CD8-positive, alpha-beta memory T cell (primary cell): ENCODE measurements around the gene ACTR8. TPM values are rescaled to one million over a fixed set of nuclear protein-coding genes. Genes with fewer than 3 reads are reported as not detected.

Source experiments
- CTCF ChIA-PET: fragments of 350-600 bp; sonication (Branson Sonifier 250); formaldehyde crosslinking; loops from one replicate; lab custom pipeline; 2021; ENCODE audit warnings: antibody characterized with exemption; lab: Charles Lee
- POLR2A ChIA-PET: fragments of 350-600 bp; sonication (Branson Sonifier 250); formaldehyde crosslinking; loops from one replicate; lab custom pipeline; 2021; ENCODE audit warnings: antibody characterized with exemption; lab: Charles Lee
- DNase-seq, 5 donors: peaks; one replicate each; pipeline versions ENCODE4 v3.0.0 to v3.0.0-alpha.2; 2020 to 2022; ENCODE audit warnings: mixed read lengths in 1 of 5
- H3K27ac ChIP-seq: one replicate; pipeline ENCODE4 v1.7.0; 2013; ENCODE audit warnings: low read depth, mild to moderate bottlenecking, low read length, moderate library complexity
- H3K27me3 ChIP-seq: 2 replicates; pipeline ENCODE4 v1.7.0; 2013; ENCODE audit warnings: low read length, mild to moderate bottlenecking; ENCODE audit not compliant: insufficient read depth, poor library complexity, severe bottlenecking
- H3K36me3 ChIP-seq: 2 replicates; pipeline ENCODE4 v1.7.0; 2013; ENCODE audit warnings: mild to moderate bottlenecking, low read length, moderate library complexity; ENCODE audit not compliant: insufficient read depth
- H3K4me1 ChIP-seq: 2 replicates; pipeline ENCODE4 v1.7.0; 2013; ENCODE audit warnings: mild to moderate bottlenecking, low read length, moderate library complexity; ENCODE audit not compliant: insufficient read depth
- H3K4me3 ChIP-seq: 2 replicates; pipeline ENCODE4 v1.7.0; 2013; ENCODE audit warnings: mild to moderate bottlenecking, low read length
- H3K9me3 ChIP-seq: 2 replicates; pipeline ENCODE4 v1.7.0; 2013; ENCODE audit warnings: mild to moderate bottlenecking, low read length
- H3K27ac Mint-ChIP-seq, 8 donors: one replicate each; pipeline ENCODE4 v1.8.0; 2020 to 2021; ENCODE audit warnings: mixed read lengths in 8 of 8, mild to moderate bottlenecking in 6 of 8, inconsistent platforms in 3 of 8, moderate library complexity in 3 of 8
- H3K27me3 Mint-ChIP-seq, 2 donors: one replicate each; pipeline ENCODE4 v1.8.0; 2020 to 2021; ENCODE audit warnings: mixed read lengths in 2 of 2, mild to moderate bottlenecking in 1 of 2, moderate library complexity in 1 of 2
- H3K36me3 Mint-ChIP-seq, 3 donors: one replicate each; pipeline ENCODE4 v1.8.0; 2020 to 2021; ENCODE audit warnings: mixed read lengths in 3 of 3, inconsistent platforms in 1 of 3, mild to moderate bottlenecking in 1 of 3
- H3K4me1 Mint-ChIP-seq, 3 donors: one replicate each; pipeline ENCODE4 v1.8.0; 2020 to 2021; ENCODE audit warnings: mixed read lengths in 3 of 3, inconsistent platforms in 1 of 3, mild to moderate bottlenecking in 1 of 3
- H3K4me3 Mint-ChIP-seq, 7 donors: one replicate each; pipeline ENCODE4 v1.8.0; 2020 to 2021; ENCODE audit warnings: mixed read lengths in 7 of 7, mild to moderate bottlenecking in 6 of 7, moderate library complexity in 4 of 7, inconsistent platforms in 2 of 7
- H3K9me3 Mint-ChIP-seq, 5 donors: one replicate each; pipeline ENCODE4 v1.8.0; 2020 to 2022; ENCODE audit warnings: mixed read lengths in 5 of 5, mild to moderate bottlenecking in 3 of 5, moderate library complexity in 2 of 5, inconsistent platforms in 1 of 5
- polyA plus RNA-seq: library from polyadenylated mRNA; unstranded; fragments of 300-500 nt; fragmentation: Illumina TruSeq; gene quantifications from one replicate; pipeline ENCODE4 v1.2.3, GENCODE V29; 2021
- total RNA-seq, 2 experiments: library from RNA; stranded (reverse); gene quantifications; one replicate each; pipeline ENCODE4 v1.2.3, GENCODE V29; 2021

ACTR8 gene
- total and polyA plus RNA-seq, 3 experiments from 2014 or later = 21.4 to 36.5 (median 34.7) TPM

DNA sequence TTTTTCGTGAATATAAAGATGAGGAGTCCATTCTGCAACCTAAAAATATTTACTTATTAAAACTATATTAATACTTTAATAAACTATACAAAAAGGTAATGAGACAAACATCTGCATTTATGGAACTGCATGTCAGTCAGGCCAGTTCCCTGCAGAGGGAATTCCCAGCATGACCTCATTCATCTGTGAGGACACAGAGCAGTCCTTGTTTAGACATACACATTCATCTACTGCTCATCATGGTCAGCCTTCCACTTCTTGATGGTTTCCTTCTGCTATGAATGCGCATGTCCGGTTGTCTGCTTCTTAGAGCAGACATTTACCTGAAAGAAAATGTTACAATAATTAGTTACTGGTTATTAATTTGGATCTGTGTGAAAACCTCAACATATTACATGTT is 3.3 kb upstream of the ACTR8 start:
- CTCF ChIA-PET = no interaction called here
- no peaks in the 10 kb centered on the region for H3K27me3 Mint-ChIP-seq
- DNase-seq = no peak
- no peak overlapping the region for H3K4me3 Mint-ChIP-seq
- no peak overlapping the region for H3K4me3 ChIP-seq
- H3K9me3 Mint-ChIP-seq = no peaks in the 10 kb centered on the region
- H3K4me1 ChIP-seq = peaks cover 40% of the 10 kb centered on the region
- no peaks in the 10 kb centered on the region for H3K9me3 ChIP-seq
- H3K36me3 ChIP-seq = peaks cover 8% of the 10 kb centered on the region
- H3K27ac Mint-ChIP-seq = peak overlapping the region in 2 of 8 donors; percentile 37 to 54
- H3K36me3 Mint-ChIP-seq = peaks cover 0 to 63% (median 6%) of the 10 kb centered on the region in 3 donors
- H3K4me1 Mint-ChIP-seq = peaks cover 52 to 65% (median 59%) of the 10 kb centered on the region in 3 donors
- H3K27ac ChIP-seq = no peak overlapping the region
- POLR2A ChIA-PET = no interaction called here
- no peaks in the 10 kb centered on the region for H3K27me3 ChIP-seq

DNA sequence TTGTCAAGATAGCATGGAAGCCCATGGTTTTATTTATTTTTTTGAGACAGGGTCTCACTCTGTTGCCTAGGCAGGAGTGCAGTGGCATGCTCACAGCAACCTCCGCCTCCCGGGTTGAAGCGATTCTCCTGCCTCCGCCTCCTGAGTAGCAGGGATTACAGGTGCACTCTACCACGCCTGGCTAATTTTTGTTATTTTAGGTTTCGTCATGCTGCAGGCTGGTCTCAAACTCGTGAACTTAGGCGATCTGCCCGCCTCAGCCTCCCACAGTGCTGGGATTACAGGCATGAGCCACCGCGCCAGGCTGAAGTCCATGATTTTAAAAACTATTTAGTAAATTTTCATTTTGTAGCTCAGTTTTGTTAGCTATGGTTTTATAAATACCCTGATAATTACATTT is 2.7 kb upstream of the ACTR8 start:
- H3K36me3 Mint-ChIP-seq = peaks cover 0 to 69% (median 8%) of the 10 kb centered on the region in 3 donors
- no peak for DNase-seq
- Histone ChIP-seq H3K36me3 (peaks cover 11% of the 10 kb centered on the region), H3K27ac (no peak overlapping the region), H3K4me3 (no peak overlapping the region), H3K27me3 (no peaks in the 10 kb centered on the region), H3K4me1 (peaks cover 34% of the 10 kb centered on the region), H3K9me3 (no peaks in the 10 kb centered on the region)
- no peaks in the 10 kb centered on the region for H3K9me3 Mint-ChIP-seq
- H3K27ac Mint-ChIP-seq = no peak overlapping the region
- H3K27me3 Mint-ChIP-seq = no peaks in the 10 kb centered on the region
- ChIA-PET CTCF (no interaction called here), POLR2A (no interaction called here)
- H3K4me3 Mint-ChIP-seq = no peak overlapping the region
- H3K4me1 Mint-ChIP-seq = peaks cover 50 to 65% (median 59%) of the 10 kb centered on the region in 3 donors

DNA sequence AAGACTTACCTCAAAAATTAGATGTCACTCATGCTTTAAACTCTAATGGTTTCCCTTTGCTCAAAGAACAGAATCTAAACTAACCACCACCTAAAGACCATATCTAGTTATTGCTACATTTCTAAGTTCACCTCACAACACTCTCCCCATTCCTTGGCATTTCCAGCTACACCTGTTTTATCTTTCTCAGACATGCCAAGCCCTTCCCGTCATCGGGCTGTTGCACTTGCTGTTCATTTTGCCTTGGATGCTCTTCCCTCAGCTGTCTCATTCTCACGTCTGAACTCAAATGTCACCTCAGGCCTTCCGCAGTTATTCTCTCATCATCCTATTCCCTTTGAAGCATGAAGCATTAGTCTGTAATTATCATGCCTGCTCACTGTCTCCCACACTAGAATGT is 1.1 kb upstream of the ACTR8 start:
- H3K27ac Mint-ChIP-seq = peak overlapping the region; percentile 51 to 100 (median 97)
- ChIA-PET POLR2A (interaction anchor here (0.7 kb wide), 1 partner anchor 9 kb away, joined by 3 read pairs; the partner anchor contains the start of gene SELENOK), CTCF (no interaction called here)
- Histone ChIP-seq H3K4me3 (no peak overlapping the region), H3K4me1 (peaks cover 29% of the 10 kb centered on the region), H3K27me3 (no peaks in the 10 kb centered on the region), H3K36me3 (peaks cover 25% of the 10 kb centered on the region), H3K27ac (no peak overlapping the region), H3K9me3 (no peaks in the 10 kb centered on the region)
- H3K4me1 Mint-ChIP-seq = peaks cover 39 to 55% (median 50%) of the 10 kb centered on the region in 3 donors
- peaks cover 7 to 77% (median 7%) of the 10 kb centered on the region in 3 donors for H3K36me3 Mint-ChIP-seq
- peak overlapping the region; percentile 24 to 100 (median 98) for H3K4me3 Mint-ChIP-seq
- no peaks in the 10 kb centered on the region for H3K27me3 Mint-ChIP-seq
- no peak for DNase-seq
- no peaks in the 10 kb centered on the region for H3K9me3 Mint-ChIP-seq

DNA sequence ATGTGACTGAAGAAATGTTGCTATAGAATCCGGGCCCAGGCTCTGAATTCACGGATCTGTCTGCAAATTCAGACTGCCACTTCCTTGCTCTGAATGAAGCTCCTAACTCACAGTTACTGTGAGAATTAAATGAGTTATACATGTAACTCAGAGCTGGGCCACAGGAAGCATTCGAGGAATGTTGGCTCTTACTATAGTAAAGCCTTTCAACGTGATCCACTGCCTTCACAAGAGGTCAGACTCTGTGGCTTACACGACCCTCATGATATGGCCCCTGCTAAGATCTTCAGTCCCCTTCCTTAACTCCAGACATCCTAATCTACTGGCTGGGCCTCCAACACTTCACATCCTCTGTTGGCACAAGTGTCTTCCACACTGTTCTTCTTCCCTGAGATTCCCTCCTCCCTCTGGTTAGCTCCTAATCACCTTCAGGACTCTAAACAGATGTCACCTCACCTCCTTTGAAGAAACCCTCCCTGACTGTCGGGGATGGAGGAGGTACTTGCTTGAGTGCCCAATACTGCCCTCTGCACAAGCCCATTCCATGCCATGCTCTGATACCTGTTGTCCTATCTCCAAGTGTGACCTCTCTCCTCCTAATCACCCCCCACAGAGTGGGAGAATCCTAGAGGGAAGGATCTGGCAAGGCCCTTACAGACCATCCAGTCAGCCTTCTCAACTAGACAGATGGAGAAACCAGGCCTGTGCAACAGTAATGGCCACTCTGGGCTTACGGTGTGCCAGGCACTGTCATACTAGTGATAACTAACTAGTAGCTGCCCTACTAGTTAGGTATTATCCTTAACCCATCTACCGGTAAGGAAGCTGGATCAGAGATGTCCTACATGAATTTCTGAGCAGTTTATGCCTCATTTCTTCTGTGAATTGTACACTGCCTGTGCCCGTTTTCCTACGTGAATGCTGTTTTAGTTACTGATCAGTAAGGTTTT is 1.3 kb downstream of the ACTR8 start:
- Histone ChIP-seq H3K4me1 (peaks cover 17% of the 10 kb centered on the region), H3K4me3 (peak overlapping the region; percentile 76), H3K36me3 (peaks cover 40% of the 10 kb centered on the region), H3K9me3 (no peaks in the 10 kb centered on the region), H3K27ac (peak overlapping the region; percentile 80), H3K27me3 (no peaks in the 10 kb centered on the region)
- DNase-seq = no peak
- Mint-ChIP-seq H3K4me3 (peak overlapping the region; percentile 94 to 100 (median 98)), H3K4me1 (peaks cover 34 to 41% (median 34%) of the 10 kb centered on the region in 3 donors), H3K36me3 (peaks cover 17 to 77% (median 24%) of the 10 kb centered on the region in 3 donors), H3K27me3 (peaks cover 0 to 3% of the 10 kb centered on the region in 2 donors), H3K27ac (peak overlapping the region; percentile 77 to 100 (median 97)), H3K9me3 (no peaks in the 10 kb centered on the region)
- CTCF ChIA-PET = interaction anchor here (0.8 kb wide), 1 partner anchor 11 kb away, joined by 4 read pairs; the partner anchor contains the start of gene SELENOK
- POLR2A ChIA-PET = interaction anchor here (1.1 to 2.9 kb wide), 2 partner anchors 10 to 13 kb away, joined by 3 to 20 read pairs; partner anchors contain the start of gene SELENOK

DNA sequence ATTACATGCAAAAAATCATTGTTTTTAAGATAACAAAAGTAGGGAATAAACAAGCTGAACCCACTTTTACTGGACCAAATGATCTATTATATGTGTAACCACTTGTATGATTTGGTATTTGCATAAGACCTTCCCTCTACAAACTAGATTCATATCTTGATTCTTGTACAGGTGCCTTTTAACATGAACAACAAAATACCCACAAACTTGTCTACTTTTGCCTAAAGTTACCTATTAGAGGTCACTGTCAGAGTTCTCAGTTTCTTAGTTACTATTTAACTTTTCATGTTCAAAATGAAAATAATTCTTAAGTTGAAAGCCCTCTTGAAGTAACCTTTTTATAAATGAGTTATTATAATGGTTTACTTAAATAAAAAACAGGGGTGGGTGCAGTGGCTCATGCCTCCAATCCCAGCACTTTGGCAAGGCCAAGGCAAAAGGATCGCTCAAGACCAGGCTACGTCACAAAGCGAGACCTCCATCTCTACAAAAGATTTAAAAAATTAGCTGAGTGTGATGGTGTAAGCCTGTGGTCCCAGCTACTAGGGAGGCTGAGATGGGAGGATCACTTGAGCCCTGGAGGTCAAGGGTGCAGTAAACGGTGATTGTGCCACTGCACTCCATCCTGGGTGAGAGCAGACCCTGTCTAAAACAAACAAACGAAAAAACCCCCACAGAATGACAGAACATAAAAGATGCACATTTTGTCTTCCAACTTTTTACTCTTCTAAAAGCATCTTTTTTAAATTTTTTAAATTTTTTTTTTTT is 16.0 kb downstream of the ACTR8 start:
- Histone ChIP-seq H3K4me1 (no peaks in the 10 kb centered on the region), H3K27ac (no peak overlapping the region), H3K27me3 (no peaks in the 10 kb centered on the region), H3K9me3 (no peaks in the 10 kb centered on the region), H3K4me3 (no peak overlapping the region), H3K36me3 (peaks cover 31% of the 10 kb centered on the region)
- DNase-seq = no peak
- Mint-ChIP-seq H3K4me3 (no peak overlapping the region), H3K27me3 (no peaks in the 10 kb centered on the region), H3K36me3 (peaks cover 3 to 83% (median 26%) of the 10 kb centered on the region in 3 donors), H3K9me3 (no peaks in the 10 kb centered on the region), H3K27ac (no peak overlapping the region), H3K4me1 (peaks cover 0 to 9% (median 5%) of the 10 kb centered on the region in 3 donors)
- POLR2A ChIA-PET = no interaction called here
- CTCF ChIA-PET = interaction anchor here (1.1 kb wide), 1 partner anchor 11 kb away, joined by 3 read pairs; no protein-coding TSS in a partner anchor

DNA sequence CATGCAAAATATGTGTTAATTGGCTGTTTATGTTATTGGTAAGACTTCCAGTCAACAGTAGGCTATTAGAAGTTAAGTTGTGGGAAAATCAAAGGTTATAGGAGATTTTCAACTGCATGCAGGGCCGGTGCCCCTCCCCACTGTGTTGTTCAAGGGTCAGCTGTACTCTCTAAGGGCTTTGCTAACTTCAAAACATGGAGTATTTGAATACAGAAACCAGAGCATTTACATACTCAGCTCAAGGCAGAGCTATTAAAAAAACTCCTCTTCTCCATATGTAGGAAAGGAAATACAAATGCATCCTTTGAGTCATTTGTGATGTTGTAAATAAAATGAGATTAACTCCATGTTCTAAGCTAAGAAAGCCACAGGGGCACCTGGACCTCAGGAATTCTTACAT is 18.8 kb downstream of the ACTR8 start:
- no peaks in the 10 kb centered on the region for H3K27me3 Mint-ChIP-seq
- H3K36me3 ChIP-seq = peaks cover 19% of the 10 kb centered on the region
- no peaks in the 10 kb centered on the region for H3K4me1 ChIP-seq
- peaks cover 0 to 70% (median 23%) of the 10 kb centered on the region in 3 donors for H3K36me3 Mint-ChIP-seq
- no peaks in the 10 kb centered on the region for H3K9me3 Mint-ChIP-seq
- H3K27ac ChIP-seq = no peak overlapping the region
- H3K4me3 Mint-ChIP-seq = no peak overlapping the region
- no peak overlapping the region for H3K4me3 ChIP-seq
- peak overlapping the region in 2 of 8 donors; percentile 33 to 81 for H3K27ac Mint-ChIP-seq
- no peak for DNase-seq
- H3K4me1 Mint-ChIP-seq = peaks cover 0 to 3% (median 0%) of the 10 kb centered on the region in 3 donors
- POLR2A ChIA-PET = no interaction called here
- CTCF ChIA-PET = interaction anchor here (1.4 kb wide), 1 partner anchor 13 kb away, joined by 3 read pairs; no protein-coding TSS in a partner anchor
- no peaks in the 10 kb centered on the region for H3K27me3 ChIP-seq
- H3K9me3 ChIP-seq = no peaks in the 10 kb centered on the region

DNA sequence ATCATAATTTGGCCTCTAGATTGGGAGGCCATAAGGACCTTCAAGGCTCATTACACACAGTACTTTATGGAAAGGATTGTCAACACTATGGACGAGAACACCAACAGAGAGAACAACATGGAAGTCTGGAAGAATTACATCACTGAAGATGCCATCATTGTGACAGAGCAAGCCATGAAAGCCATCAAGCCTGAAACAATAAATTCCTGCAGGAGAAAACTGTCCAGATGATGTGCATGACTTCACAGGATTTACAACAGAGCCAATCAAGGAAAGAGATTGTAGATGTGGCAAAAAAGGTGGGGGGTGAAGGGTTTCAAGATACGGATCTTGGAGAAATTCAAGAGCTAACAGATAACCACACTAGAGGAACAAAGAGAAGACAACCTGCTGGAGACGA is 19.7 kb downstream of the ACTR8 start:
- H3K4me1 ChIP-seq = no peaks in the 10 kb centered on the region
- H3K27ac ChIP-seq = no peak overlapping the region
- Mint-ChIP-seq H3K4me1 (no peaks in the 10 kb centered on the region), H3K27me3 (no peaks in the 10 kb centered on the region), H3K27ac (peak overlapping the region in 1 of 8 donors; percentile 84), H3K36me3 (peaks cover 0 to 61% (median 20%) of the 10 kb centered on the region in 3 donors), H3K4me3 (no peak overlapping the region), H3K9me3 (no peaks in the 10 kb centered on the region)
- H3K4me3 ChIP-seq = no peak overlapping the region
- CTCF ChIA-PET = interaction anchor here (1.4 kb wide), 1 partner anchor 14 kb away, joined by 3 read pairs; no protein-coding TSS in a partner anchor
- POLR2A ChIA-PET = no interaction called here
- no peak for DNase-seq
- H3K36me3 ChIP-seq = peaks cover 19% of the 10 kb centered on the region
- no peaks in the 10 kb centered on the region for H3K9me3 ChIP-seq
- no peaks in the 10 kb centered on the region for H3K27me3 ChIP-seq
